ENCODE data around the gene CRTC1. TPM values are rescaled to one million over a fixed set of nuclear protein-coding genes. Genes with fewer than 3 reads are reported as not detected.

Gene CRTC1
- polyA plus RNA-seq, 2 of the 4 experiments (the other 2 are of a cell fraction): 0.87 to 4.0 TPM

DNA sequence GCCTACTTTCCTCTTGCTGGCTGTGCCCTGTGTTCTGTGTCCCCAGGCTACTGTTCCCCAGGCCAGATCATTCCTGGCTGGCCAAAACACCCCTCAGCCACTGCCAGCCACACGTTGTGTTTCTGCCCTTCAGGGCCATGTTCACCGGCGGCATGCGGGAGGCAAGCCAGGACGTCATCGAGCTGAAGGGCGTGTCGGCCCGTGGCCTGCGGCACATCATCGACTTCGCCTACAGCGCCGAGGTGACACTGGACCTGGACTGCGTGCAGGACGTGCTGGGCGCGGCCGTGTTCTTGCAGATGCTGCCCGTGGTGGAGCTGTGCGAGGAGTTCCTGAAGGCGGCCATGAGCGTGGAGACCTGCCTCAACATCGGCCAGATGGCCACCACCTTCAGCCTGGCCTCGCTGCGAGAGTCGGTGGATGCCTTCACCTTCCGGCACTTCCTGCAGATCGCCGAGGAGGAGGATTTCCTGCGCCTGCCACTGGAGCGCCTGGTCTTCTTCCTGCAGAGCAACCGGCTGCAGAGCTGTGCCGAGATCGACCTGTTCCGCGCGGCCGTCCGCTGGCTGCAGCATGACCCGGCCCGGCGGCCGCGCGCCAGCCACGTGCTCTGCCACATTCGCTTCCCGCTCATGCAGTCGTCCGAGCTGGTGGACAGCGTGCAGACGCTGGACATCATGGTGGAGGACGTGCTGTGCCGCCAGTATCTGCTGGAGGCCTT is 15.8 kb upstream of the CRTC1 start:
- ATAC-seq: no peak
- Histone ChIP-seq H3K27ac (no peak overlapping the region), H3K9me3 (no peaks in the 10 kb centered on the region), H3K4me1 (peaks cover 10% of the 10 kb centered on the region), H3K4me3 (no peak overlapping the region), H3K4me2 (no peak overlapping the region)
- POLR2A ChIA-PET: no interaction called here
- FAIRE-seq: no peak
- 94% methylated on average over 48 of the region's 55 CpGs for WGBS (ENCODE audit: missing lambda C conversion rate)
- DNase-seq (ENCODE audit: low read depth in 1 of 2, low spot score in 1 of 2): no peak
- no peak for TF ChIP-seq NR3C1 (IDR thresholded peaks at IDR 0.05)
- TF ChIP-seq MAZ (IDR thresholded peaks at IDR 0.05; ENCODE audit: borderline replicate concordance, low read depth, low read length): no peak
- TF ChIP-seq, protein P1, sequence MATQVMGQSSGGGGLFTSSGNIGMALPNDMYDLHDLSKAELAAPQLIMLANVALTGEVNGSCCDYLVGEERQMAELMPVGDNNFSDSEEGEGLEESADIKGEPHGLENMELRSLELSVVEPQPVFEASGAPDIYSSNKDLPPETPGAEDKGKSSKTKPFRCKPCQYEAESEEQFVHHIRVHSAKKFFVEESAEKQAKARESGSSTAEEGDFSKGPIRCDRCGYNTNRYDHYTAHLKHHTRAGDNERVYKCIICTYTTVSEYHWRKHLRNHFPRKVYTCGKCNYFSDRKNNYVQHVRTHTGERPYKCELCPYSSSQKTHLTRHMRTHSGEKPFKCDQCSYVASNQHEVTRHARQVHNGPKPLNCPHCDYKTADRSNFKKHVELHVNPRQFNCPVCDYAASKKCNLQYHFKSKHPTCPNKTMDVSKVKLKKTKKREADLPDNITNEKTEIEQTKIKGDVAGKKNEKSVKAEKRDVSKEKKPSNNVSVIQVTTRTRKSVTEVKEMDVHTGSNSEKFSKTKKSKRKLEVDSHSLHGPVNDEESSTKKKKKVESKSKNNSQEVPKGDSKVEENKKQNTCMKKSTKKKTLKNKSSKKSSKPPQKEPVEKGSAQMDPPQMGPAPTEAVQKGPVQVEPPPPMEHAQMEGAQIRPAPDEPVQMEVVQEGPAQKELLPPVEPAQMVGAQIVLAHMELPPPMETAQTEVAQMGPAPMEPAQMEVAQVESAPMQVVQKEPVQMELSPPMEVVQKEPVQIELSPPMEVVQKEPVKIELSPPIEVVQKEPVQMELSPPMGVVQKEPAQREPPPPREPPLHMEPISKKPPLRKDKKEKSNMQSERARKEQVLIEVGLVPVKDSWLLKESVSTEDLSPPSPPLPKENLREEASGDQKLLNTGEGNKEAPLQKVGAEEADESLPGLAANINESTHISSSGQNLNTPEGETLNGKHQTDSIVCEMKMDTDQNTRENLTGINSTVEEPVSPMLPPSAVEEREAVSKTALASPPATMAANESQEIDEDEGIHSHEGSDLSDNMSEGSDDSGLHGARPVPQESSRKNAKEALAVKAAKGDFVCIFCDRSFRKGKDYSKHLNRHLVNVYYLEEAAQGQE (IDR thresholded peaks at IDR 0.05): no peak
- TF ChIP-seq, protein P2, sequence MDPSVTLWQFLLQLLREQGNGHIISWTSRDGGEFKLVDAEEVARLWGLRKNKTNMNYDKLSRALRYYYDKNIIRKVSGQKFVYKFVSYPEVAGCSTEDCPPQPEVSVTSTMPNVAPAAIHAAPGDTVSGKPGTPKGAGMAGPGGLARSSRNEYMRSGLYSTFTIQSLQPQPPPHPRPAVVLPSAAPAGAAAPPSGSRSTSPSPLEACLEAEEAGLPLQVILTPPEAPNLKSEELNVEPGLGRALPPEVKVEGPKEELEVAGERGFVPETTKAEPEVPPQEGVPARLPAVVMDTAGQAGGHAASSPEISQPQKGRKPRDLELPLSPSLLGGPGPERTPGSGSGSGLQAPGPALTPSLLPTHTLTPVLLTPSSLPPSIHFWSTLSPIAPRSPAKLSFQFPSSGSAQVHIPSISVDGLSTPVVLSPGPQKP (IDR thresholded peaks at IDR 0.05; ENCODE audit: low read depth, low read length): no peak
- no peak for TF ChIP-seq FOSL2 (IDR thresholded peaks at IDR 0.05)
- TF ChIP-seq FOSL2 (CRISPR knock-in tag; IDR thresholded peaks at IDR 0.05): no peak
- no peak for TF ChIP-seq ZFP36 (IDR thresholded peaks at IDR 0.05; ENCODE audit: borderline replicate concordance, partially characterized antibody)
- TF ChIP-seq RNF2 (IDR thresholded peaks at IDR 0.05; ENCODE audit: borderline replicate concordance, low read depth): no peak
- TF ChIP-seq, protein P3, sequence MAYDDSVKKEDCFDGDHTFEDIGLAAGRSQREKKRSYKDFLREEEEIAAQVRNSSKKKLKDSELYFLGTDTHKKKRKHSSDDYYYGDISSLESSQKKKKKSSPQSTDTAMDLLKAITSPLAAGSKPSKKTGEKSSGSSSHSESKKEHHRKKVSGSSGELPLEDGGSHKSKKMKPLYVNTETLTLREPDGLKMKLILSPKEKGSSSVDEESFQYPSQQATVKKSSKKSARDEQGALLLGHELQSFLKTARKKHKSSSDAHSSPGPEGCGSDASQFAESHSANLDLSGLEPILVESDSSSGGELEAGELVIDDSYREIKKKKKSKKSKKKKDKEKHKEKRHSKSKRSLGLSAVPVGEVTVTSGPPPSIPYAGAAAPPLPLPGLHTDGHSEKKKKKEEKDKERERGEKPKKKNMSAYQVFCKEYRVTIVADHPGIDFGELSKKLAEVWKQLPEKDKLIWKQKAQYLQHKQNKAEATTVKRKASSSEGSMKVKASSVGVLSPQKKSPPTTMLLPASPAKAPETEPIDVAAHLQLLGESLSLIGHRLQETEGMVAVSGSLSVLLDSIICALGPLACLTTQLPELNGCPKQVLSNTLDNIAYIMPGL (CRISPR knock-in tag; IDR thresholded peaks at IDR 0.05; ENCODE audit: borderline replicate concordance): no peak
- TF ChIP-seq RFX5 (IDR thresholded peaks at IDR 0.05): no peak
- no peak for TF ChIP-seq ZNF302 (CRISPR knock-in tag; IDR thresholded peaks at IDR 0.05)
- no peak for TF ChIP-seq TP53 (CRISPR knock-in tag; IDR thresholded peaks at IDR 0.05)
- no peak for TF ChIP-seq HEYL (CRISPR knock-in tag; IDR thresholded peaks at IDR 0.05)
- TF ChIP-seq, protein P4, sequence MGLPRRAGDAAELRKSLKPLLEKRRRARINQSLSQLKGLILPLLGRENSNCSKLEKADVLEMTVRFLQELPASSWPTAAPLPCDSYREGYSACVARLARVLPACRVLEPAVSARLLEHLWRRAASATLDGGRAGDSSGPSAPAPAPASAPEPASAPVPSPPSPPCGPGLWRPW (IDR thresholded peaks at IDR 0.05): no peak
- TF ChIP-seq, protein P5, sequence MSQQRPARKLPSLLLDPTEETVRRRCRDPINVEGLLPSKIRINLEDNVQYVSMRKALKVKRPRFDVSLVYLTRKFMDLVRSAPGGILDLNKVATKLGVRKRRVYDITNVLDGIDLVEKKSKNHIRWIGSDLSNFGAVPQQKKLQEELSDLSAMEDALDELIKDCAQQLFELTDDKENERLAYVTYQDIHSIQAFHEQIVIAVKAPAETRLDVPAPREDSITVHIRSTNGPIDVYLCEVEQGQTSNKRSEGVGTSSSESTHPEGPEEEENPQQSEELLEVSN (IDR thresholded peaks at IDR 0.05; ENCODE audit: borderline replicate concordance, low read depth): no peak
- no peak for TF ChIP-seq NPAS2 (CRISPR knock-in tag; IDR thresholded peaks at IDR 0.05; ENCODE audit: borderline replicate concordance)
- no peak for TF ChIP-seq EP300 (IDR thresholded peaks at IDR 0.05)
- TF ChIP-seq BHLHE40 (IDR thresholded peaks at IDR 0.05; ENCODE audit: low read depth, low read length): no peak
- no peak for TF ChIP-seq HOXA7 (CRISPR knock-in tag; IDR thresholded peaks at IDR 0.05)
- no peak for TF ChIP-seq HOXB13 (CRISPR knock-in tag; IDR thresholded peaks at IDR 0.05; ENCODE audit: low read depth)
- CTCF ChIA-PET: interaction anchor here (1.2 kb wide), 1 partner anchor 165 kb away, joined by 3 read pairs; no protein-coding TSS in a partner anchor

All from A549 (cell line).